SK-N-SH treated with all-trans-retinoic acid at 6 μM for 48 hours (cell line): ENCODE results near the gene SNRPD1.

ENCODE experiments used
- ARNTL ChIP-seq: fragments of 450-650 bp; formaldehyde crosslinking; IDR thresholded peaks from 2 replicates; pipeline ENCODE4 v1.5.0; 2020; ENCODE audit warnings: low read depth, mild to moderate bottlenecking, moderate library complexity, borderline replicate concordance
- CREB5 ChIP-seq: fragments of 250-450 bp; sonication (Bioruptor Pico); IDR thresholded peaks from 2 replicates; pipeline ENCODE4 v1.5.1; 2020; ENCODE audit warnings: low read depth, mild to moderate bottlenecking, moderate library complexity
- CSDC2 ChIP-seq: fragments of 250-450 bp; sonication (Bioruptor Pico); IDR thresholded peaks from 2 replicates; pipeline ENCODE4 v1.5.0; 2020; ENCODE audit warnings: mild to moderate bottlenecking, moderate library complexity
- CSRNP3 ChIP-seq: fragments of 250-450 bp; sonication (Bioruptor Pico); IDR thresholded peaks from 2 replicates; pipeline ENCODE4 v1.5.1; 2021; ENCODE audit warnings: mild to moderate bottlenecking, moderate library complexity
- GLIS3 ChIP-seq: fragments of 250-450 bp; sonication (Bioruptor Pico); IDR thresholded peaks from 2 replicates; pipeline ENCODE4 v1.5.0; 2020; ENCODE audit warnings: mild to moderate bottlenecking, moderate library complexity
- OSR1 ChIP-seq: fragments of 250-450 bp; sonication (Bioruptor Pico); IDR thresholded peaks from 2 replicates; pipeline ENCODE4 v1.8.0; 2022; ENCODE audit warnings: moderate library complexity, mild to moderate bottlenecking, inconsistent platforms
- PPARA ChIP-seq: fragments of 250-450 bp; sonication (Bioruptor Pico); IDR thresholded peaks from 2 replicates; pipeline ENCODE4 v1.5.0; 2020; ENCODE audit warnings: mild to moderate bottlenecking, borderline replicate concordance
- TCF4 ChIP-seq: fragments of 250-450 bp; sonication (Bioruptor Pico); IDR thresholded peaks from 2 replicates; pipeline ENCODE4 v1.8.0; 2021; ENCODE audit warnings: mild to moderate bottlenecking, moderate library complexity, borderline replicate concordance
- TSHZ2 ChIP-seq: fragments of 250-450 bp; sonication (Bioruptor Pico); IDR thresholded peaks from 2 replicates; pipeline ENCODE4 v1.5.0; 2020; ENCODE audit warnings: mild to moderate bottlenecking, moderate library complexity
- ZFP3 ChIP-seq: fragments of 250-450 bp; sonication (Bioruptor Pico); IDR thresholded peaks from 2 replicates; pipeline ENCODE4 v1.5.0; 2020; ENCODE audit warnings: mild to moderate bottlenecking, moderate library complexity
- ZFP30 ChIP-seq: fragments of 450-650 bp; formaldehyde crosslinking; IDR thresholded peaks from 2 replicates; pipeline ENCODE4 v1.5.0; 2022; ENCODE audit warnings: mild to moderate bottlenecking, moderate library complexity

GRCh38 chr18:21636769-21637168 lies 24.7 kb downstream of the SNRPD1 start:
- TF ChIP-seq CREB5 (CRISPR knock-in tag) (no peak), CSRNP3 (CRISPR knock-in tag) (no peak), TCF4 (CRISPR knock-in tag) (no peak), TSHZ2 (CRISPR knock-in tag) (no peak), ARNTL (CRISPR knock-in tag) (no peak), PPARA (CRISPR knock-in tag) (no peak), CSDC2 (CRISPR knock-in tag) (no peak), OSR1 (CRISPR knock-in tag) (no peak), ZFP30 (no peak), ZFP3 (CRISPR knock-in tag) (no peak), GLIS3 (CRISPR knock-in tag) (no peak)
